KG1 (cell line): Measurements from ENCODE around the gene FAM228A.

Source experiments
- DNase-seq: peaks from one replicate; lab custom pipeline; 2025; lab: John Stamatoyannopoulos, UW

The FAM228A gene

GRCh38 chr2:24225499-24226242 lies 50.8 kb downstream of the FAM228A start:
- no peak for DNase-seq

GRCh38 chr2:24228470-24228869 lies 53.6 kb downstream of the FAM228A start:
- DNase-seq, result no peak

- DNase-seq, result no peak
Observed at GRCh38 chr2:24231461-24231881, 56.6 kb downstream of the FAM228A start.

GRCh38 chr2:24233321-24233720 lies 58.5 kb downstream of the FAM228A start:
- DNase-seq, result no peak

GRCh38 chr2:24237313-24237712 lies 62.5 kb downstream of the FAM228A start:
- DNase-seq, result no peak

GRCh38 chr2:24238158-24238557 lies 63.3 kb downstream of the FAM228A start:
- no peak for DNase-seq

- no peak for DNase-seq
Observed at GRCh38 chr2:24239553-24239952, 64.7 kb downstream of the FAM228A start.
